Peyer's patch (tissue), 4 donors: Measurements from ENCODE around the gene TSEN54. TPM values are rescaled to one million over a fixed set of nuclear protein-coding genes. Genes with fewer than 3 reads are reported as not detected.

ENCODE experiments used
- DNase-seq, 3 donors: peaks; one replicate each; pipeline ENCODE4 v3.0.0-alpha.2; 2017 to 2019
- H3K27ac ChIP-seq, 4 donors: fragments of 200-600 bp; sonication (generic); one replicate each; pipeline ENCODE4 v1.5.1; 2016 to 2019
- H3K27me3 ChIP-seq, 2 donors: fragments of 200-600 bp; sonication (generic); one replicate each; pipeline ENCODE4 v1.5.1; 2019
- H3K36me3 ChIP-seq, 3 donors: fragments of 200-600 bp; sonication (generic); one replicate each; pipeline ENCODE4 v1.5.1; 2016 to 2019
- H3K4me1 ChIP-seq, 4 donors: fragments of 200-600 bp; sonication (generic); one replicate each; pipeline ENCODE4 v1.5.1; 2016 to 2019
- H3K4me3 ChIP-seq, 4 donors: fragments of 200-600 bp; sonication (generic); 1 replicate in 3 of 4; 2 replicates in 1 of 4; pipeline ENCODE4 v1.5.1; 2016 to 2019; ENCODE audit warnings: mild to moderate bottlenecking in 1 of 4
- H3K9me3 ChIP-seq, 4 donors: fragments of 200-600 bp; sonication (generic); one replicate each; pipeline ENCODE4 v1.5.1; 2016 to 2019; ENCODE audit warnings: mild to moderate bottlenecking in 1 of 4
- POLR2A ChIP-seq, 2 donors: fragments of 450-650 bp; IDR thresholded peaks; one replicate each; pipeline ENCODE4 v1.5.1; 2017; ENCODE audit warnings: antibody characterized with exemption in 2 of 2, mild to moderate bottlenecking in 2 of 2, moderate library complexity in 2 of 2
- total RNA-seq, 4 donors: library from RNA; depleted of rRNA; stranded (reverse); fragments of >200 nt; gene quantifications; one replicate each; pipeline ENCODE4 v1.1.0, GENCODE V29; 2016
- TF ChIP-seq, protein P1 (sequence below), 6 experiments: fragments of 450-650 bp in 4 of 6; fragments of 200-600 bp in 2 of 6; sonication (generic) in 1 of 6; IDR thresholded peaks; one replicate each; pipeline ENCODE4 v1.5.1; 2017 to 2019; ENCODE audit warnings: antibody characterized with exemption in 6 of 6, mild to moderate bottlenecking in 3 of 6, moderate library complexity in 1 of 6

TSEN54 gene
- total RNA-seq, 4 donors from 2014 or later: 47.9 to 89.5 (median 80.0) TPM

DNA sequence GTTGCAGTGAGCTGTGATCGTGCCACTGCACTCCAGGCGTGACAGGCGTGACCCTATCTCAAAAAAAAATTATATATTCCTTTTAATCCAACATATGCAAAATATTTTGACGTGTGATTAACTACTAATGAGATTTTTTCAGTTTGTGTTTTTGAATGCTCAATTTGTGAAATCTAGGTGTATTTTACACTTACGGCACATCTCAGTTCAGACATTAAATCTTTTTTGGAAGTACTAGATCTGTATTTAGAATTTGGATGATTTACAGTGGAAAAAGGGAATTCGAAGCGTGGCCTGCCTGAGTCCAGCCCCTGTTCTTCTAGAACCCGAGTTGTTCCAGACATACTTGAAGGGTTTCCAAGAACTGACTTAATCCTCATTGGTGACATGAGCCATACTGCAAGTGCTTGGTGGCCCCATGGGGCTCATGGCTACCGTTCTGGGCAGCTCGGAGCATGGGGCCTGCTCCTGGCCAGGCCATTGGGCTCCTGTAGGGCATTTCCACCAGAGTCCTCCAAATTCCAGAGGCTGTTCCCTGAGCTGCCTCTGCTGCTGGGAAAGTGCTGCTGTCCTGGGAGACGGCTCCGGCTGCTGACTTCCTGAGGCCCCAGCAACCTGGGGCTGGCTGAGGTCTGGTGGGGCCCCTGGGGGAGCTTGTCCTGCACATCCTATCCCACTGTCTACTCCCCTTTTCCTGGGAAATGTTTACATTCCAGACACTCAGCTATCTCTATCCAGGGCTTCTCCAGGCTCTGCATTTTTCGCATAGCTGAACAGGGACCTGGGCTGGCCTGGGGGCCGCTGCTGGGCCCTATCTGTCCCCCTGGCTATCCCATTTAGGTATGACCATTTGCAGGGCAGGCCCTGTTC lies 36.3 kb downstream of the TSEN54 start:
- H3K36me3 ChIP-seq: peaks cover 0 to 19% (median 0%) of the 10 kb centered on the region in 3 donors
- no peak overlapping the region for H3K27ac ChIP-seq
- peaks cover 0 to 23% (median 2%) of the 10 kb centered on the region in 4 donors for H3K4me1 ChIP-seq
- DNase-seq: no peak
- H3K27me3 ChIP-seq: no peaks in the 10 kb centered on the region
- no peaks in the 10 kb centered on the region for H3K9me3 ChIP-seq
- TF ChIP-seq POLR2A (IDR thresholded peaks at IDR 0.05): no peak
- TF ChIP-seq, protein P1, sequence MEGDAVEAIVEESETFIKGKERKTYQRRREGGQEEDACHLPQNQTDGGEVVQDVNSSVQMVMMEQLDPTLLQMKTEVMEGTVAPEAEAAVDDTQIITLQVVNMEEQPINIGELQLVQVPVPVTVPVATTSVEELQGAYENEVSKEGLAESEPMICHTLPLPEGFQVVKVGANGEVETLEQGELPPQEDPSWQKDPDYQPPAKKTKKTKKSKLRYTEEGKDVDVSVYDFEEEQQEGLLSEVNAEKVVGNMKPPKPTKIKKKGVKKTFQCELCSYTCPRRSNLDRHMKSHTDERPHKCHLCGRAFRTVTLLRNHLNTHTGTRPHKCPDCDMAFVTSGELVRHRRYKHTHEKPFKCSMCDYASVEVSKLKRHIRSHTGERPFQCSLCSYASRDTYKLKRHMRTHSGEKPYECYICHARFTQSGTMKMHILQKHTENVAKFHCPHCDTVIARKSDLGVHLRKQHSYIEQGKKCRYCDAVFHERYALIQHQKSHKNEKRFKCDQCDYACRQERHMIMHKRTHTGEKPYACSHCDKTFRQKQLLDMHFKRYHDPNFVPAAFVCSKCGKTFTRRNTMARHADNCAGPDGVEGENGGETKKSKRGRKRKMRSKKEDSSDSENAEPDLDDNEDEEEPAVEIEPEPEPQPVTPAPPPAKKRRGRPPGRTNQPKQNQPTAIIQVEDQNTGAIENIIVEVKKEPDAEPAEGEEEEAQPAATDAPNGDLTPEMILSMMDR (IDR thresholded peaks at IDR 0.05): no peak
- no peak overlapping the region for H3K4me3 ChIP-seq

DNA sequence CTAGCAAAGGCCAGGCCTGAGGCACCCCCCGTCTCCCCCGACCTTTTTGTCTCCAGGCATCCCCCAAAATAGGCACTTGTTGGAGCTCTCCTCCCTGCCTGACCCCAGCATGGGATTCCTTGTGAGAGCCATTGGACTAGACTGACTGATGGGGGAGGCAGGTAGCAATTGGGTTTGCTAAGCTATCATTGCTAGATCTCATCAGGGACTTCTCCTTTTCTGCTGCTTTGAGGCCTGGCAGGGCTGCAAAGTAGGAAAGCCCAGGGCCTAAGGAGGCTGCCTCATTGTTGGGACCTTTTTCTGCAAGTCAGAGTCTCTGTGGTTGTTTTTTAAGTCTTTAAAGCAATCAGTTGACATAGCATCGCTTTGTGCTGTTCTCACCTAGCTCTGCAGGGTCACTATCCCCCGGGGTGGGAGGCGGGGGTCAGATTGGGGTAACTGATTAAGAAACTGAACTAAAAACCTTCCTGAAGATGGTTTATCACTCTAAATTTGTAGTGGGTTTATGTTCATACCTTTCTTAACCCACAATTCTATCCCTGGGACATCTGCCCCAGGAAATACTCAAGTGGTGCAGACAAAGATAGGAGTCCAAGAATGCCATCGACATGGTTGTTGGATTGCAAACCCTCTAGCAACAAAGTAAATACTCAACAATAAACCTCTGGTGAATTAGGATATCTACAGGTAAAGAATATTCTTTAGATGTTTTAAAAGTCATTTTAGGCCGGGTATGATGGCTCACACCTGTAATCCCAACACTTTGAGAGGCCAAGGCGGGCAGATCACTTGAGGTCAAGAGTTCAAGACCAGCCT lies 37.2 kb downstream of the TSEN54 start:
- TF ChIP-seq POLR2A (IDR thresholded peaks at IDR 0.05): no peak
- TF ChIP-seq, protein P1 (IDR thresholded peaks at IDR 0.05): no peak
- H3K4me3 ChIP-seq: no peak overlapping the region
- H3K9me3 ChIP-seq: no peaks in the 10 kb centered on the region
- no peaks in the 10 kb centered on the region for H3K27me3 ChIP-seq
- peaks cover 0 to 25% (median 0%) of the 10 kb centered on the region in 3 donors for H3K36me3 ChIP-seq
- no peak for DNase-seq
- no peak overlapping the region for H3K27ac ChIP-seq
- peaks cover 0 to 28% (median 2%) of the 10 kb centered on the region in 4 donors for H3K4me1 ChIP-seq

DNA sequence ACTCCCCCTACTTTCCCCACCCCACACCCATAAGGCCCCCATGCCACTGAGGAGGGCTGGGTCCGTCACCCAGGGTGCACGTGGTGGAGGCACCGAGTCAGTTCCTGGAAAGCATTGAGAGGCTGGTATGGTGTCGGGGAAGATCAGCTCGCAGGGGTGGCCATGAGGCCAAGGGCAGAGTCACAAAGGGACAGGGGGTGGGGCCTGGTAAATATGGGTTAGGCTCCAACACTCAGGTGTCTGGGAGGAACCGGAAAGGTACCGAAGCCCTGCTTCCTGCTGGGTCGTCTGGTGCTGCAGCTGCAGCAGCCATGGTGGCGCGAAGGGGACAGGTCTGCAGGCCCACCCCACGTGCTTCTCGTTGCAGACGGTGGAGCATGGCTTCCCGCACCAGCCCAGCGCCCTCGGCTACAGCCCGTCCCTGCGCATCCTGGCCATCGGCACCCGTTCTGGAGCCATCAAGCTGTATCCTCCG lies 39.4 kb downstream of the TSEN54 start:
- Histone ChIP-seq H3K27me3 (no peaks in the 10 kb centered on the region), H3K4me1 (peaks cover 0 to 23% (median 2%) of the 10 kb centered on the region in 4 donors), H3K9me3 (no peaks in the 10 kb centered on the region), H3K36me3 (peaks cover 0 to 41% (median 0%) of the 10 kb centered on the region in 3 donors), H3K27ac (peak overlapping the region in 2 of 4 donors; percentile 31 to 67), H3K4me3 (no peak overlapping the region)
- peak in 1 of 3 donors; percentile 62 for DNase-seq
- TF ChIP-seq, protein P1 (IDR thresholded peaks at IDR 0.05): no peak
- TF ChIP-seq POLR2A (IDR thresholded peaks at IDR 0.05): no peak

DNA sequence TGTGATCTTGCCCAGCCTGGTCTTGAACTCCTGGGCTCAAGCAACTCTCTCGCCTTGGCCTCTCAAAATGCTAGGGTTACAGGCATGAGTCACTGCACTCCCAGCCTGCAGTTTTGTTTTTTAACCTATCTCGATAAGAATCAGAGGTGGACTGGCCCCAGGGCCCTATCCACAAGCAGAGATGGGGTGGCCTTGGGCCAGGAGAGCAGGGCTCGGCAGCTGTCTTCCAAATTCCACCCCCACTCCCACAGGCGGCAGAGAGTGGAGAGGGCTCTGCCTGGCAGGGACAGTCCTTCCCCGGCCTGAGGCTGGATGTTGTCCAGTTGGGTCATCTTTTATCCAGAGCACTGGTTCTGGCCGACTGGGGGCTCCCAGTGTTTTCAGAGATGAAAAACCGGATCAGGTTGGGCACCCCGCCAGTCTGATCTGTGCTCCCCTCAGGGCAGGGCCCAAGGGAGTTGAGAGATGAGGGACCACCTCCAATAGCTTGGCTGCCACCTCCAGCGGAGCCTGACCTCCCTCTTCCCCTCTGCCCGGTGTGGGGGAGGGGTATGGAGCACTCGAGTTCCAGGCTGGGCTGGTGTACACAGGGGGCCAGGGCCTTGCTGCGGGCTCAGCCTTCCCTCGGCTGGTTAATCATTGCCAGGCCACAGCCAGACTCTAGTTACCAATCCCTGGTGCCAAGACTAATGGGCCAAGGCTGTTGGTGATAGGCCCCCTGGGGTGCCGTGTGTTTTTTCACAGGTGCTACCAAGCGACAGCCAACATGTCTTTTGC lies 40.9 kb downstream of the TSEN54 start:
- Histone ChIP-seq H3K9me3 (no peaks in the 10 kb centered on the region), H3K36me3 (peaks cover 0 to 47% (median 0%) of the 10 kb centered on the region in 3 donors), H3K4me1 (peaks cover 0 to 23% (median 2%) of the 10 kb centered on the region in 4 donors), H3K27ac (peak overlapping the region in 3 of 4 donors; percentile 18 to 88 (median 59)), H3K27me3 (no peaks in the 10 kb centered on the region), H3K4me3 (no peak overlapping the region)
- TF ChIP-seq, protein P1 (IDR thresholded peaks at IDR 0.05): no peak
- TF ChIP-seq POLR2A (IDR thresholded peaks at IDR 0.05): no peak
- DNase-seq: peak in 2 of 3 donors; percentile 77 to 84
